NT2/D1 (cell line): ENCODE measurements around the gene FAM241B.

Experiments used
- SUZ12 ChIP-seq: IDR thresholded peaks from 2 replicates; pipeline ENCODE4 v1.6.1; 2011; ENCODE audit not compliant: insufficient read length, insufficient read depth; ENCODE audit errors: extremely low read depth
- YY1 ChIP-seq: IDR thresholded peaks from 2 replicates; pipeline ENCODE4 v1.6.1; 2011; ENCODE audit not compliant: insufficient read length, insufficient read depth

GRCh38 chr10:69619626-69620025 lies 10.4 kb upstream of the FAM241B start:
- TF ChIP-seq YY1 (no peak), SUZ12 (no peak)
